Cardiac muscle cell (in vitro differentiated cells and primary cell): ENCODE data around the gene DHFR2. TPM values are rescaled to one million over a fixed set of nuclear protein-coding genes. Genes with fewer than 3 reads are reported as not detected.

Experiments
- DNase-seq, 2 donors: peaks; one replicate each; pipeline versions ENCODE4 v3.0.0 to v3.0.0-alpha.2; 2010 to 2017; ENCODE audit warnings: low read depth in 1 of 2, low spot score in 1 of 2
- H3K27ac ChIP-seq: fragments of 200-600 bp; sonication (generic); 2 replicates; pipeline ENCODE4 v1.5.1; 2016
- H3K27me3 ChIP-seq: fragments of 200-600 bp; sonication (generic); 2 replicates; pipeline ENCODE4 v1.6.0; 2016; ENCODE audit warnings: control low read depth
- H3K36me3 ChIP-seq: fragments of 200-600 bp; sonication (generic); 2 replicates; pipeline ENCODE4 v1.5.1; 2016; ENCODE audit warnings: control low read depth
- H3K4me1 ChIP-seq: fragments of 200-600 bp; sonication (generic); 2 replicates; pipeline ENCODE4 v1.8.1; 2017; ENCODE audit warnings: low read depth, mild to moderate bottlenecking, mixed run types
- H3K4me3 ChIP-seq: fragments of 200-600 bp; sonication (generic); 2 replicates; pipeline ENCODE4 v1.5.1; 2016; ENCODE audit warnings: mild to moderate bottlenecking
- H3K9me3 ChIP-seq: fragments of 200-600 bp; sonication (generic); 2 replicates; pipeline ENCODE4 v1.5.1; 2017; ENCODE audit warnings: low read depth, mild to moderate bottlenecking, control low read depth
- polyA plus RNA-seq: library from polyadenylated mRNA; unstranded; fragments of >200 nt; fragmentation: Nextera tagmentation; extraction: Ambion mirVana; gene quantifications from 2 replicates; pipeline ENCODE4 v1.2.1, GENCODE V29; 2016
- total RNA-seq: library from RNA; depleted of rRNA; stranded (reverse); fragments of >200 nt; gene quantifications from 2 replicates; pipeline ENCODE4 v1.2.3, GENCODE V29; 2016
- TF ChIP-seq, protein P1 (sequence below): IDR thresholded peaks from 2 replicates; pipeline ENCODE4 v1.5.1; 2012; ENCODE audit warnings: low read depth, mild to moderate bottlenecking, low read length

DHFR2 gene
- total and polyA plus RNA-seq, 2 experiments from 2014 or later: 1.5 to 3.4 TPM

DNA sequence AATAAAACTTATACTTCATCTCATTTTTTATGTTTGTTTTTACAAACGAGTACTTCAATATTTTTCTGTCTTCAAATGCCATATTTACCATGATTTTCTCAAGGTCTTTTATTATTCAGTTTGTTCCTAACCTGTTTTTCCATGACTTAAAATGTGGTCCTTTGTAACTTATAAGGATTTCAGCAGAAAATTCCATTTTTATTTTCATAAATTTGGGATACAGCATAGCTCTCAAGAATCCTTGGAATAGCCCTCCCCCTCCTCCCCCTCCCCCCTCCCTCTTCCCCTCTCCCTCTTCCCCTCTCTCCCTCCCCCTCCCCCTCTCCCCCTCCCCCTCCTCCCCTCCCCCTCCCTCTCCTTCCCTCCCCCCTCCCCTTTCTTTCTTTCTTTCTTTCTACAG, 19.4 kb downstream of the DHFR2 start:
- Histone ChIP-seq H3K4me3 (no peak overlapping the region), H3K36me3 (peaks cover 11% of the 10 kb centered on the region), H3K27ac (no peak overlapping the region), H3K27me3 (no peaks in the 10 kb centered on the region), H3K9me3 (no peaks in the 10 kb centered on the region), H3K4me1 (no peaks in the 10 kb centered on the region)
- TF ChIP-seq, protein P1, sequence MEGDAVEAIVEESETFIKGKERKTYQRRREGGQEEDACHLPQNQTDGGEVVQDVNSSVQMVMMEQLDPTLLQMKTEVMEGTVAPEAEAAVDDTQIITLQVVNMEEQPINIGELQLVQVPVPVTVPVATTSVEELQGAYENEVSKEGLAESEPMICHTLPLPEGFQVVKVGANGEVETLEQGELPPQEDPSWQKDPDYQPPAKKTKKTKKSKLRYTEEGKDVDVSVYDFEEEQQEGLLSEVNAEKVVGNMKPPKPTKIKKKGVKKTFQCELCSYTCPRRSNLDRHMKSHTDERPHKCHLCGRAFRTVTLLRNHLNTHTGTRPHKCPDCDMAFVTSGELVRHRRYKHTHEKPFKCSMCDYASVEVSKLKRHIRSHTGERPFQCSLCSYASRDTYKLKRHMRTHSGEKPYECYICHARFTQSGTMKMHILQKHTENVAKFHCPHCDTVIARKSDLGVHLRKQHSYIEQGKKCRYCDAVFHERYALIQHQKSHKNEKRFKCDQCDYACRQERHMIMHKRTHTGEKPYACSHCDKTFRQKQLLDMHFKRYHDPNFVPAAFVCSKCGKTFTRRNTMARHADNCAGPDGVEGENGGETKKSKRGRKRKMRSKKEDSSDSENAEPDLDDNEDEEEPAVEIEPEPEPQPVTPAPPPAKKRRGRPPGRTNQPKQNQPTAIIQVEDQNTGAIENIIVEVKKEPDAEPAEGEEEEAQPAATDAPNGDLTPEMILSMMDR: no peak
- DNase-seq: no peak

DNA sequence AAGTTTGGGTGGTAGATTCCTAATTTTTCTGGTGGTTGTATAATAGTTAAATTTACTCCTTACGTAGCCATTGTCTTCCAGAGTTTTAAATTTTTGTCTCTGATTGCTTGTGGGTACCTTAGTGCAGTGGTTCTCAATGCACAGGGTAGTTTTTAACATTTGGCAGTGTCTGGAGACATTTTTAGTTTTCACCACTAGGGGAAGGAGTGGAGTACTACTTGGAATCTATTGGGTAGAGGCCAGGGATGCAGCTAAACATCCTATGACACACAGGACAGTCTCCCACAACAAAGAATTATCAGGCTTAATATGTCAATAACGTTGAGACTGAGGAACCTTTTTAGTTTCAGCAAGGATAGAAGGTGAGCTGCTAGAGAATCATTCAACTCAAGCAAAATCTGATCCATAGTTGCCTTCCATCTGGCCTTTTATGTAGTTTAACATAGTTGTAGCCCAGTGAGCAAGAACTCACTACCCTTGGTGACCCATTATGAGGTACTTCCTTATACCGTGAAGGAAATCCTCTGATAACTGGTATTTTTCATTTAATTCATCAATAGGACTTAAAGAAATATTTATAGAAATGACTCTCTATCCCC, 25.7 kb downstream of the DHFR2 start:
- no peaks in the 10 kb centered on the region for H3K27me3 ChIP-seq
- TF ChIP-seq, protein P1: peak; percentile 59
- H3K4me3 ChIP-seq: no peak overlapping the region
- DNase-seq: peak in 1 of 2 donors; percentile 51
- peaks cover 7% of the 10 kb centered on the region for H3K36me3 ChIP-seq
- no peaks in the 10 kb centered on the region for H3K4me1 ChIP-seq
- no peak overlapping the region for H3K27ac ChIP-seq
- no peaks in the 10 kb centered on the region for H3K9me3 ChIP-seq

DNA sequence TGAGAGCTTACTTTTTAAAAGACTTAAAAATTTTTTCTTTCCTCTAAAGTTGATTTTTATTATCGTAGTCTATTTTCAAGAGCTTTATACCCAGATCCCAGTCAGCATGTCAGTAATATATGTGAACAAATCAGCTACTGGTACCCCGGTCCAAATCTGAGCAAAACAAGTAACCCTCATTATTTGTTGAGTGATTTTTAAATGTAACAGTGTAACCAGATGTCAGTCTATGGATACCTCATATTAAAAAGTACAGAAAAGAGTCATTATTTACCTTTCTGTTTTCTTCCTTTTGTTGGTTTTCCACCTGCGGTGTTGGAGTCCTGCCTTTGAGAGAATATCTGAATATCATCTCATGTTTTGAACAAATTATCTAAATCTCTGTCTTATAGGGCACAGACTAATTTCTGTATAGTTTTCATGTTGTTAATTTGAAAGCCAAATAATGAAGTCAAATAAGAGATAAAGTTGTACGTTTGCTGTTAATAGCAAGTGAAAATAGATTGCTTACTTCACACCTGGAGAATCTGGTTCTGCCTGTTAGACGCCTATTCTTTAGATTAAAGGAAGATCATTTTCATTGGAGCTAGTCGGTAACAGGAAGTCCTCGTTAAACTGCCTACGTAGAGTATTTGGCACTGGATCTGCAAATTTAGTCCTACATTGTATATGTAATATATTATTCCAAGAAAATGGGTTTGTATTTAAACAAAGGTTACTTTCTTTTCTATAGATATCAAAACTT, 34.5 kb downstream of the DHFR2 start, which contains the start of gene STX19:
TSS of gene STX19 (minus strand) at position 505 of the 745 bp plus-strand sequence. CDS start 13,328 bp downstream, outside the sequence.
- DNase-seq: no peak
- H3K4me3 ChIP-seq: no peak within 1 kb of the TSS
- no peaks in the 10 kb centered on the region for H3K36me3 ChIP-seq
- H3K27ac ChIP-seq: no peak within 1 kb of the TSS
- H3K27me3 ChIP-seq: no peaks in the 10 kb centered on the region
- TF ChIP-seq, protein P1: no peak
- no peaks in the 10 kb centered on the region for H3K4me1 ChIP-seq
- H3K9me3 ChIP-seq: no peaks in the 10 kb centered on the region

DNA sequence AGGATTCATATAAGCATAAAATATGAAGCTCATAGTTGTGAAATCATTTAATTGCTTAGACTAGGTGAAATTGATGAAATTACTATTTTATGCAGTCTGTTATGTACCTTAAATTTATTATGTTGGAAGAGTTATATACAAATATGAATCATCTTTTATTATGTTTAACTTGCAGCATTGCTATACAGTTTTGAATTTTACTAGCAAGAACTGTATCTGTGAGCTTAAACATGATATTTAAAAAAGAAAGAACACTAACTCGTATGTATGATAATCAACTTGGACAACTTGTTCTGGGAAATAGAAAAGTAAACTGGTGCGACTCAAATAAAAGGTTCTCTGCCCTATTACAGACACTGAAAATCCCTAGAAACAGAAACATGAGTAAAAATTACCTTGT, 36.1 kb downstream of the DHFR2 start:
- TF ChIP-seq, protein P1: no peak
- Histone ChIP-seq H3K27ac (no peak overlapping the region), H3K27me3 (no peaks in the 10 kb centered on the region), H3K36me3 (no peaks in the 10 kb centered on the region), H3K4me3 (no peak overlapping the region), H3K4me1 (no peaks in the 10 kb centered on the region), H3K9me3 (no peaks in the 10 kb centered on the region)
- DNase-seq: no peak

DNA sequence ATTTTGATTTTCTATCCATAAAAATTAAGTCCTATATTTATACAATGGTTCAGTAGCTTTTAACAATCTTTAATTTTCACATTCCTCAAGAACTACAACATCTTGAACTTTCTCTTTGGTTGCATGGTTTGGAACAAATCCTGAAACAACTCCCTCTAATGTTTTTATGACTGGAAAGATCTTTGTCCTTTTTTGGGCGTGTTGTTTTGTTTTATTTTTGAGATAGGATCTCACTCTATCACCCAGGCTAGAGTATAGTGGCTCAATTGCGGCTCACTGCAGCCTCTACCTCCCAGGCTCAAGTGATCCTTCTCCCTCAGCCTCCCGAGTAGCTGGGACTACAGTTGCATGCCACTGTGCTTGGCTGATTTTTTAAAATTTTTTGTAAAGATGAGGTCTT, 38.3 kb downstream of the DHFR2 start:
- TF ChIP-seq, protein P1: no peak
- no peak for DNase-seq
- Histone ChIP-seq H3K27me3 (no peaks in the 10 kb centered on the region), H3K4me3 (no peak overlapping the region), H3K9me3 (no peaks in the 10 kb centered on the region), H3K4me1 (no peaks in the 10 kb centered on the region), H3K36me3 (no peaks in the 10 kb centered on the region), H3K27ac (no peak overlapping the region)
